ENCODE results near the gene TMEM131L. TPM values are rescaled to one million over a fixed set of nuclear protein-coding genes. Genes with fewer than 3 reads are reported as not detected.
"Not testable (repeated sequence)": the region's sequence is repeated elsewhere in the genome, so short reads cannot be mapped to it uniquely, and the experiment has no call there.

The TMEM131L gene
- polyA plus RNA-seq, 4 donors: 21.9 to 29.0 (median 27.0) TPM

DNA sequence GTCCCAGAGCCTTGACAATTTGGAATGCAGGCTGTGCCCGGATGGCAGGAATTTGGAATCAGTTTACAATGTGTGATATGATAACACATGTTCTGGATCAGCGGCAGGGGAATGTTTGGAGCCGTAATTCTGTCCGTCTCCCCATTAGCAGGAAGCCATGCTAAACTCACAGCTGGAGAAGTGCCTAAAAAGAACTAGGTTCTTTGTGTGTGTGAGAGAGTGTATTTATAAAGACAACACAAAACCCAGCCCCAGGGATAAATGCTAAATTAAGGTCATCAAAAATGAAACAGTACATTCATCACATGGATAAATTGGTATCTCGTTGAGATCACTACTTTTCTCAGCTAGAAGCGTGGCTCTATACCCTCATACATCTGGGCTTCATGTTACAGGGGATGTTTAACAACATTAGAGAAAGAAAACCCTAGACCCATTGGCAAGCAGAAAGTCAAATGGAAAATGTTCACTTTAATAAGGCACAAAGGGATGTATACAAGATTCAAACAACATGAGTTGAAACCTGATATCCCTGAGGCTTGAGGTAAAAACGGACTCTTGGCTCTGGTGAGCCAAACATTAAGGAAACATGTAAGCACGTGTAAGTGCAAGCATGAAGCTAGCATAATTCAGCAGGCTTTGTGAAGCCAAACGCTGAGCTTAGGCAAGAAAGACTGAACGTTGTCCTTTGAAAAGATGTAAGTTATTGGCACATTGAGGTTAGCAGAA, 18.0 kb upstream of the TMEM131L start:
- peak in 3 of 4 donors; percentile 47 to 67 (median 63) for DNase-seq (ENCODE audit: low read depth in 4 of 4, low spot score in 3 of 4)

DNA sequence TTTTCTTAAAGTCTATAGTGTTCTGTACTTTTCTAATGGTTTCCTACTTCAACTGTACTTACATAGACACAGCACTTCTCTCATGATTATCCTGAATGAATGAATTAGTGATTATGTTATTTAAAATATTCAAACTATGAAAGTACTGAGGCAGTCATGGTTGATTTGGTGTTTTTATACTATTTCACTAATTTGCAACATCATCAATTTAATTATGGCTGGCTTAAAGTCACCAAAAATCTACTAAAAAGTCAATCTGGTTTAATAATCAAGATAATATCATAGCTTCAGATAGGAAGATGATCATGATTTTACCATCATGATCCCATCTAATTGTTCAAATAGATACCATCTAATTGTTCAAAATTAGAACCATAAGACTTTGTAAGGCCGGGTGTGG, 16.8 kb upstream of the TMEM131L start:
- DNase-seq (ENCODE audit: low read depth in 4 of 4, low spot score in 3 of 4): no peak

DNA sequence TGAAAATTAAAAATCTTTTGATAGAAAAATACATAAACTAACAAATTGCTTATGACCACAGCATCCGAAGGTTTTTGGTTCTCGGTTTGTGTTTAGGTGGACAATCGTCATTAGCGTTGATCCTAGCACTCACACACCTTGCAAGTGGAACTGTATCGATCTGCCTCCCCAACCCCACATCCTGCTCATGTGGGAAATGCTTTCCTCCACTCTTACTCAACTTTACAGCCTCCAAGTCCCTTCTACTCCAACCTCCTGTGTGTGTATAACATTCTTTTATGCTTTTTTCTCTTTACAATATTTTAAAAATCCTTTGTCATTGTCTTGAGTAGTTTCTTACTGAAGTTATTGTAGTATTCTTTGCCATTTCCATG, 15.6 kb upstream of the TMEM131L start:
- no peak for DNase-seq (ENCODE audit: low read depth in 4 of 4, low spot score in 3 of 4)

DNA sequence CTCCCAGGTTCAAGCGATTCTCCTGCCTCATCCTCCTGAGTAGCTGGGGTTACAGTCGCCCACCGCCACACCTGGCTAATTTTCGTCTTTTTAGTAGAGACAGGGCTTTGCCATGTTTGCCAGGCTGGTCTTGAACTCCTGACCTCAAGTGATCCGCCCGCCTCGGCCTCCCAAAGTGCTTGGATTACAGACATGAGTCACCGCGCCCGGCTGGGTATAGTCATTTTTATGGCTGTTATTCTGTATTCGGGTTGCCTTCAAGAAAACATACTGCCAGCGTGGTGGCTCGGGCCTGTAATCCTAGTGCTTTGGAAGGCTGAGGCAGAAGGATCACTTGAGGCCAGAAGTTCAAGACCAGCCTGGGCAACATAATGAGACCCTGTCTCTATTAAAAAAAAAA, 15.0 kb upstream of the TMEM131L start:
- DNase-seq (ENCODE audit: low read depth in 4 of 4, low spot score in 3 of 4): not testable (repeated sequence)

- no peak for DNase-seq (ENCODE audit: low read depth in 4 of 4, low spot score in 3 of 4)
Observed at GRCh38 chr4:153451911-153452657, 14.1 kb upstream of the TMEM131L start.

DNA sequence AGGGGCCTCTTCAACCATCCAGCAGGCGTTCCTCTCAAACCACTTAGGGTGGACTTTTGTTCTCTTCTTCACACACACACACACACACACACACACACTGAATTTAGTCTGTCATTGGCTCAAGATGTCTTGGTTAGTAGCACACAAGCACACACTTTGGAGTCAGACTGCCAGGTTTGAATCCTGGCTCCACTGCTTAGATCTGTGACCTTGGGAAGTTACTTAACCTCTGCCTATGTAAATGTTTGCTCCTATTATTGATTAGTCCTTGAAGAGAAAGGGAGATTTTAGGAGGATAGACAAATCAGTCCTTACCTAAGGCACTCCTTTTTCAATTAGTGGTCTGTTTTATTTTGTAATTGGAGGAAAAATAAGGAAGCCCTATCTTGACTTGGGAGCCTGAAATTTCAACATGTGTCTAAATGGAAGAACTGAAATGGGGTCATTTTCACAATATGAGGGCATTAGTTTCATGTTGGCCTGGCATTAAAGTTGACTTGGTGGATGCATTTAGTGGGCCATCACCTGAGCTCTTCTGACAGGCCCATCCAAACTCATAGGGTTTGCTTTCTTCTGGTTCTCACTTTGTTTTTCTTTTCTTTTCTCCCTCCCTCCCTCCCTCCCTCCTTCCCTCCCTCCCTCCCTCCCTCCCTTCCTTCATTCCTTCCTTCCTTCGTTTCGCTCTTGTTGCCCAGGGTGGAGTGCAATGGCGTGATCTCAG, 13.3 kb upstream of the TMEM131L start:
- no peak for DNase-seq (ENCODE audit: low read depth in 4 of 4, low spot score in 3 of 4)

GRCh38 chr4:153453402-153453801, 12.8 kb upstream of the TMEM131L start:
- DNase-seq (ENCODE audit: low read depth in 4 of 4, low spot score in 3 of 4): no peak

DNA sequence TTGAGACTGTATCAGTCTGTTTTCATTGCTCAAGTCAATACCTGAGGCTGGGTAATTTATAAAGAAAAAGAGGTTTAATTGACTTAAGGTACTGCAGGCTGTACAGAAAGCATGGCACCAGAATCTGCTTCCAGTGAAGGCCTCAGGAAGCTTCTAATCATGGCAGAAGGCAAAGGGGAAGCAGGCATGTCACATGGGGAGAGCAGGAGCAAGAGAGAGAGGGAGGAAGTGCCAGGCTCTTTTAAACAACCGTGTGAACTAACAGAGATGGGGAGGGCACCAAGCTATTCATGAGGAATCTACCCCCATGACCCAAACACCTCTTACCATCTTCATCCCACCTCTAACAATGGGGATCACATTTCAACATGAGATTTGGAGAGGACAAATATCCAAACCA, 7.2 kb upstream of the TMEM131L start:
- no peak for DNase-seq (ENCODE audit: low read depth in 4 of 4, low spot score in 3 of 4)

- not testable (repeated sequence) for DNase-seq (ENCODE audit: low read depth in 4 of 4, low spot score in 3 of 4)
Observed at GRCh38 chr4:153461549-153461948, 4.6 kb upstream of the TMEM131L start.

- DNase-seq (ENCODE audit: low read depth in 4 of 4, low spot score in 3 of 4): no peak
Observed at GRCh38 chr4:153464068-153464467, 2.1 kb upstream of the TMEM131L start.

- DNase-seq (ENCODE audit: low read depth in 4 of 4, low spot score in 3 of 4): no peak
Observed at GRCh38 chr4:153465140-153465539, 1.0 kb upstream of the TMEM131L start.

DNA sequence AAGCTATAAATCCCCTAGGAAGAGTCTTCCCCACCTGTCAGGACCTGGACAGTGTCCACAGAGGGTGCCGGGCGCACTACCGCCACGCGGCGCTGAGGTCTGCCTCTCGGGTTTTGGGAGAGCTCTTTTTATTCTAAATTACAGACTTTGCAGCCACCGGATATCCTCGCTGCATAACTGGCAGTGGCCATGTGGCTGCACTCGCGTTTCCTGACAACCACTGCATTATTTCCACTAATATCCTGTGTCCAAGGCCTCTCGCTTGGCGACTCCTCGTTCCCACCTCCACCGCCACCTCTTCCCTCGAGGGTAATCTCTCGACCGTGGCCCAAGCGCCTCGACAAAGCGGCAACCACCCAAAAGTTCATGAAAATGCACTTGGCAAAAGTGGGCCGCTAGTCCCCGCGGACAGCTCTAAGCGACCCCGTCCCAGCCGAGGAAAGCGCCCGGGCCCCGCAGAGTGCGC, 512 bp upstream of the TMEM131L start:
- peak in 1 of 4 donors; percentile 55 for DNase-seq (ENCODE audit: low read depth in 4 of 4, low spot score in 3 of 4)

DNA sequence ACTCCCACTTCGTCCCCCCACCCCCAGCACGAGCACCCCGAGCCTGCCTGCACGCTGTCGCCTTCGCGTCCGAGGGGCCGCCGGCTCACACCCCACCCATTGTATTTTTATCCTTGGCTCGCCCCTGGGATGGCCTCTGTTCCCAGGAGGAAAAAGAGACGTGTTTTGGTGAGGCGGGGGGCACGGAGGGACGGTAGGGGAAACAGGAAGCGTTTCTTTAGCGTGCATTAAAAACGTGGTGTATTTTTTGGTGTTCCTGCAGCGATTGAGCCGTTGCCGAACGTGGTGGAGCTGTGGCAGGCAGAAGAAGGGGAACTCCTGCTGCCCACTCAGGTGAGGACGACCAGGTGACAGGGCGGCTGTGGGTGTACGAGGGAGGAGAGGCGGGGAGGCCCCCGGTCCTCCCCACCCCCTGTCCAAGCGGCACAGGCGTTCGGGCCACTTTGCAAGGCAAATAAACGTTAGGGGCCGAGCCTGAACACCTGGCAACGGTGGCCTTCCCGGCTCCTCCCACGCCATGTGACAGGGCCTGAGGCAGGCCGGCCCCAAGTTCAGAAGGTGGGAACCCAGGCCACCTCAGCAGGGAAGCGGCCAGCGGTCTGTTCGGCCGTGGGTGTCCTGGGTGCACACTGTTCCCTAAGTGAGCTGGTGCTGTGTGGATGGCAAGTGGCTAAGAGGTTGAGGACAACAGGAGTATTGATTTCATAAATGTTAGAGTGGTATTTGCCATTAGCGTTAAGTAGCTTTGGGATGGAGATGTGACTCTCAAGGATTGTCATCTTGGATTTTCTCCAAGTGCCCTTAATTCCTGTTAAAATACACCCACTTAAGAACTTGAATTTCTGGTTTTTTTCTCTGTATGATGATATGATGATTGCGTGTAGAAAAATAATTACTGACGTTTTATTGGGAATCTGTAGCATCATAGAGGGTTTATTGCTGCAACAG, 1.1 kb downstream of the TMEM131L start:
- DNase-seq (ENCODE audit: low read depth in 4 of 4, low spot score in 3 of 4): no peak

DNA sequence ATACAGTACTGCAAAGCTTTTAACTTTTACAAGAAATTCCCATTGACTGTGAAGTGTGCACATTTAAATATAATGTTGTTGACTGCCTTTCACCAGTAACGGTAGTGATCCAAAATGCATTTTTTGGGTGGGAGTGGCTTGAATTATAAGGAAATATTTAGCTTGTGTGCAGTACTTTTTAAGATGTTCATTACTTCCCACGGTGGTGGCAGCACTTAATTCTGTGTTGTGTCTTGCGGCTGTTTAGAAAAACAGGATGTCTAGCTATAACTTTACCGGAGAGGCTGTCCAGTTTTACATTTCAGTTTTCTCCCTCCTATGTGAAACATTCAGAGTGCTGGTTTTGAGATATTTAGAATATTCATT, 1.7 kb downstream of the TMEM131L start:
- DNase-seq (ENCODE audit: low read depth in 4 of 4, low spot score in 3 of 4): no peak

DNA sequence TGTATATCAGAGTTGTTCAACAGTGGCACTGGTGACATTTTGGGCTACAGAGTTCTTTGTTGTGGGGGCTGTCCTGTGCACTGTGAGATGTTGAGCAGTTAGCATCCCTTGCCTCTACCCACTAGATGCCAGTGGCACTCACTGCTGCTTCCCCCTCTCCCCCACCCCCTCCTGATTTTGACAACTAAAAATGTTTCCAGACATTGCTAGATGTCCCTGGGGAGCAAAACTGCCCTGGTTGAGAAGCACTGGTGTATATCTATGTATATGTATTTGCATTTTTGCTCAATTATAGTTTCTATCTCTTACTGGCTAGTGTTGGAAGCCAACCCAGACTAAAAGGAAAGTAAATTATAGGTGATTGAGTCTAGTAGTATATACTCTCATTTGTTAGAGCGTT, 2.4 kb downstream of the TMEM131L start:
- DNase-seq (ENCODE audit: low read depth in 4 of 4, low spot score in 3 of 4): no peak

- DNase-seq (ENCODE audit: low read depth in 4 of 4, low spot score in 3 of 4): no peak
Observed at GRCh38 chr4:153469031-153469430, 2.9 kb downstream of the TMEM131L start.

DNA sequence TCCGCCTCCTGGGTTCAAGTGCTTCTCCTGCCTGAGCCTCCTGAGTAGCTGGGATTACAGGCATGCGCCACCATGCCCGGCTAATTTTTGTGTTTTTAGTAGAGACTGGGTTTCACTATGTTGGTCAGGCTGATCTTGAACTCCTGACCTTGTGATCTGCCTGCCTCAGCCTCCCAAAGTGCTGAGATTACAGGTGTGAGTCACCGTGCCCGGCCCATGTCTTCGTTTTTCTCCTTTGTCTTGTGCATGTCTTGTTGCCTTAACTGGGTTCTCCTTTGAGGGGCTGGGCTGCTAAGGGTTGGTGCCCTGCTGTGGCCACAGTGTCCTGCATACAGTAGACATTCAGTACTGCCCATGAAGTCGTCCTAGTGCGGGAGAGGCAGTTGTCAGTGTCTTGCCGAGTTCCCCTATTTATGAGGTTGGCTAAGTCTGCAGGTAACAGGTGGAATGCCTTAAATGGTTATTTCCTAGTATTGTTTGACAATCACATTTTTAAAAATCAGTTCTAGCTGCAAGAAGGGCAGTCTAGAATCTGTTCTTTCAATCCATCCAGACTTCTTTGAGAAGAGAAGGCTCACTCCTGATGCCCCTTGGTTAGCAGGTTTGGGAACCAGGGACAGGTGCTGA, 5.0 kb downstream of the TMEM131L start:
- DNase-seq (ENCODE audit: low read depth in 4 of 4, low spot score in 3 of 4): not testable (repeated sequence)

DNA sequence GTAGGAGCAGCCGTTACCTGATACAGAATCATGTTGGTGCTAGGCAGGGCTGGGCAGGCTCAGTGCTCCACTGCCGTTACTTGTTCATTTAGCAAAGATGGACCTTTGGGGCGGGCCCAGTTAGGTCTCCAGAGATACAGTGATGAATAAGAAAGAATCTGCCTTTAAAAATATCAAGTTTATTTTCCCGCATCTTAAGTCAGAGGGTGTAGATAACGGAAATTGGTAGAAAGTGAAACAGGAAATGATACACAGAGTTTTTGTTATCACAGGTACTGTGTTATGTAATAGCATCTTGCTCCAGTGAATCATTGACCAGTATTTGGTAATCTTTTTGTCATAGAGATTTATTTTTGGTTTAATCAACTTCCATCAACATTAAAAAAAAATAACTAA, 5.5 kb downstream of the TMEM131L start:
- DNase-seq (ENCODE audit: low read depth in 4 of 4, low spot score in 3 of 4): no peak

DNA sequence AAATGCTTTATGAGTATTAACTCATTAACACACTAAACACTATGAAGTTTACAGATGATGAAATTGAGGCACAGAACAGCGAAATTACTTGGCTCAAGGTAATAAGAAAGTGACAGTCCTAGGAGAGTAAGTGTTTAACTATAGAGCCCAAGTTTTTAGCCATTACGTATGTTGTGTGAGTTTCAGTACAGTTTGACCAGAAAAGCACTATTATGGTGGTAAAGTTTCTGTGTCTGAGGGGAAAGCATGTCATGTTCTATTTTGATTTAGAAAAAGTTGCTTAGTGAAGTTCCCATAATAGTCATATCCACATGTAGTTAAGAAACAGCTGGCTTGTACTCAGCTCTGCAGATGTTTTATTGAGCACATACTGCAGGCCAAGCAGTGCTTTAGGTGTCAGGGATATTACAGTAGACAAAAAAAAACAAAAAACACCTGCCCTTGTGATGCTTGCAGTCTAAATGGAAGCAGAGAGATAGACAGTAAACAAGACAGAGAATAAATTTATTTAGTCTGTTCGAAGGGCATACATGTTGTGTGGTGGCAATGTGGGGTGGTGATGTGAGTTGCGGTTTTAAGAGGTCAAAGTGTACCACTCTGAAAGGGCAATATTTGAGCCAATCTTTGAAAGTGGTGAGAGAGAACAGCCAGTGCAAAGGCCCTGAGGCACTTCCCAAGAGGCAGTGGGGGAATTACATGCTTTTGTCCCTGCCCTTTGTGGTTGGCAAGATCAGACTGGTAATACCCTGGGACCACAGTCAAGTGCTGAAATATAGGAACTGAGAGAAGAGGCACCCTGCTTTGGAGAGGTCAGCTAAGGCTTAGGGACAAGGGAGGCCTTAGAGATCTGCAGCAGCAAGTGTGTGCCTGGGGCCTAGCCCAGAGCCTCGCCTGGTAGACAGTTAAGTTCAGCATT, 6.2 kb downstream of the TMEM131L start:
- DNase-seq (ENCODE audit: low read depth in 4 of 4, low spot score in 3 of 4): no peak

All from right renal pelvis (tissue), 4 donors.